NCI-H2081 treated with DMSO at 0.1 percent for 48 hours (cell line): ENCODE measurements around the gene TMEM238.
"Not testable (repeated sequence)": the region's sequence is repeated elsewhere in the genome, so short reads cannot be mapped to it uniquely, and the experiment has no call there.

Experiments
- DNase-seq: peaks from one replicate; lab custom pipeline; 2025; lab: John Stamatoyannopoulos, UW

TMEM238 gene

DNA sequence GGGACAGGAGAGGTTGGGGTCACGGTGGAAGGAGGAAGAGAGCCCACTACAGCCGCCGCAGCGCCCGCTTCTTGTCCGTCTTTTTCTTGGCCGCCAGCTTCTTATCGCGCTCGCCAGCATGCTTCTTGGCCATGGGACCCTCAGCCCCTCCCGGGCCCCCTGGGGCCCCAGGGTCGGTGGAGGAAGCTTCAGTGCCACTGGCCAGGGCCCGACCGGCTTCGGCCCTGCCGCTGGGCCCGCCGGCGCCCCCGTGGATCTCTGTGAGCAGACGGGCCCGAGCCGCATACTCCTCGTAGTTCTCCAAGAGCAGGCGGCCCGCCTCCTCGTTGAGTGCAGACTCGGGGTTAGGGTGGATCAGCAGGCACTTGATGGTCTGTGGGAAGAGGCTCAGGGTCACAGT lies 17.3 kb upstream of the TMEM238 start:
- DNase-seq, result not testable (repeated sequence)

DNA sequence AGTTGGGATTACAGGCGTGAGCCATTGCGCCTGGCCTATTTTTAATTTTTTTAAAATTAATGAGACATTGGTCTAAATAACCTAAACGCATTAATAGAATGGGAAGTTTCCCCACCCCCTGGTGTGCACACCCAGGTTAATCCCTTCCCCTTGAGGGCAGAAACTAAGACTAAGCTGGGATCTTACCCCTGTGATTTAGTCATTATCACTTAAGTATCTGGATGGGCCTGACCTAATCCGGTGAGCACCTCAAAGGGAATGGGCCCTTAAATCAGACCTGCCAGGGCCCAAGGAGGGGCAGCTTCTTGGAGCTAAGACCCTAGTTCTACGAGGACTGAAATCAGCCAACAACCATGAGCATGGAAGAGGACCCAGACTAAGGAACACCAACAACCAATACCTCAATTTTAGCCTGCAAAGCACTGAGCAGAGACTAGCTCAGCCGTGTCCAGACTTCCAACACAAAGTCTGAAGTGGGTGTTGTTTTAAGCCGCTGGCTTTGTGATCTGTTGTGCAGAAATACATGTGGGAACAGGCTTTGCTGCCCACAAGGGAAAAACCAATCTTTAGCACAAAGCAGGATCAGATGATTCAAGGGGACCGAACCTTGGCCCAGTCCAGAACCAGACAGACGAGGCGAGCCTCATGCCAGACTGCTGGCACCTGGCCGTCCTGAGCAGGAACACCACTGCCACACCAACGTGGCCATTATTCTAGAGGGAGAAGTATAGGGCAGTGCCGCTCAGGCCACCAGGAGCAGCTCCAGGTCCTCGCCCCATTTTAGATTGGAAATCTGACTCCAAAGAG lies 16.4 kb upstream of the TMEM238 start:
- DNase-seq, result no peak

DNA sequence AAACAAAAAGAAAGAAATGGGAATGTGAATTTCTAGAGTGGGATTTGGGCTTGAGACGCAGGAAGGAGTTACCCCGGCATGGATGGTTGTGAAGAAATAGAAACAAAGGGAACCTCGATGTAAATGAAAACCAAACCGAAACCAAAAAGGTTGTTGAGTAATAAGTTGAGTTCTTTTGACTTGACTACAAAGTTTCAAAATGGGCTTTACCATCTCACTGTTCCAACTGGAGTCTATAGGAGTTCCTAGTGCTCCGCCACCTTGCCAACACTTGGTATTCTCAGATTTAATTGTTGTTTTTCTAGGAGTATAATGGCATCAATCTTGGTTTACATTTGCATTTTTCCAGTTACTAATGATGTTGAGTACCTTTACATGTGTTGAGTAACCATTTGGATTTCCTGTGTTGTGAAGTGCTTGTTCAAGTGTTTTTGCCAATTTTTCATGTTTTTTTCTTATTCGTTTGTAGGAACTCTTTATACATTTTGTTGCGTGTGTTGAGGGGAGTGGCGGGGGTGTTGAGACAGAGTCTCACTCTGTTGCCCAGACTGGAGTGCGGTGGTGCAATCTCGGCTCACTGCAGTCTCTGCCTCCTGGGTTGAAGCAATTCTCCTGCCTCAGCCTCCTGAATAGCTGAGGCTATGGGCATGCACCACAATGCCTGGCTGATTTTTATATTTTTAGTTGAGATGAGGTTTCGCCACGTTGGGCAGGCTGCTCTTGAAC lies 14.3 kb upstream of the TMEM238 start:
- no peak for DNase-seq

DNA sequence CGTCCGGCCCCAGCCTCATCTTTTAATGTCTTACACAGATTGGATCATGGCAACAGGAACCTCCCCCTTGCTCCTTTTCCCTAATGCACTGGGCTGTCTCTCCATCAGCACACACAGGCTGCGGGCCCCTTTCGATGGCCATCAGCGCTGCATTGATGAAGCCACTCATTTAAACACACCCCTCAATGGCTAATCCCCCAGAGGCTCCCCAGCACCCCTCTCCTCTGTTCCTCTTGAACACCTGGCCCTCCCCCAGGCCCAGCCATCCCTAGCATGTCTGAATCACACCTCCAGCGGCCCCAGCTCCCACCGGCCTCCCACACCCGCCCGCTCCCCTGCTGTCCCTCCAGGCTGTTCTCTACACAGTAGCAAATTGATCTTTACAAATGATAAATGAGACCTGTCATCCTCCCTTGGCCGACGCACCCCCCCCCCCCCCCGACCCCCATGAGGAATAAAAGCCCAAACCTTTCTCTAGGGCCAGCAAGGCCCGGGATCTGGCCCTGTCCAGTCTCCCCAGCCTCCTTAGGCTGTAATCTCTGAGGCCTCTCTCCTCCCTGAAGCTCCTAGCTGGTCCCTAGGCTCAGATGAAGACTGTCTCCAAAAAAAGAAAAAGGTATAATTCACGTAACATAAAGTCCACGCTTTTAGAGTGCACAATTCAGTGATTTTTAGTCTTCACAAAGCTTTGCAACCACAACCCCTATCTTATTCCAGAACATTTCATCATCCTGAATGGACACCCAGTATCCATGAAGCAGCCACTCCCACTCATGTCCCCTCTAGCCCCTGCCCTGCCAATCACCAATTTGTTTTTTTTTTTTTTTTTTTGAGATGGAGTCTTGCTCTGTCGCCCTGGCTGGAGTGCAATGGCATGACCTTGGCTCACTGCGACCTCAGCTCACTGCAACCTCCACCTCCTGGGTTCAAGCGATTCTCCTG lies 9.0 kb upstream of the TMEM238 start:
- no peak for DNase-seq

DNA sequence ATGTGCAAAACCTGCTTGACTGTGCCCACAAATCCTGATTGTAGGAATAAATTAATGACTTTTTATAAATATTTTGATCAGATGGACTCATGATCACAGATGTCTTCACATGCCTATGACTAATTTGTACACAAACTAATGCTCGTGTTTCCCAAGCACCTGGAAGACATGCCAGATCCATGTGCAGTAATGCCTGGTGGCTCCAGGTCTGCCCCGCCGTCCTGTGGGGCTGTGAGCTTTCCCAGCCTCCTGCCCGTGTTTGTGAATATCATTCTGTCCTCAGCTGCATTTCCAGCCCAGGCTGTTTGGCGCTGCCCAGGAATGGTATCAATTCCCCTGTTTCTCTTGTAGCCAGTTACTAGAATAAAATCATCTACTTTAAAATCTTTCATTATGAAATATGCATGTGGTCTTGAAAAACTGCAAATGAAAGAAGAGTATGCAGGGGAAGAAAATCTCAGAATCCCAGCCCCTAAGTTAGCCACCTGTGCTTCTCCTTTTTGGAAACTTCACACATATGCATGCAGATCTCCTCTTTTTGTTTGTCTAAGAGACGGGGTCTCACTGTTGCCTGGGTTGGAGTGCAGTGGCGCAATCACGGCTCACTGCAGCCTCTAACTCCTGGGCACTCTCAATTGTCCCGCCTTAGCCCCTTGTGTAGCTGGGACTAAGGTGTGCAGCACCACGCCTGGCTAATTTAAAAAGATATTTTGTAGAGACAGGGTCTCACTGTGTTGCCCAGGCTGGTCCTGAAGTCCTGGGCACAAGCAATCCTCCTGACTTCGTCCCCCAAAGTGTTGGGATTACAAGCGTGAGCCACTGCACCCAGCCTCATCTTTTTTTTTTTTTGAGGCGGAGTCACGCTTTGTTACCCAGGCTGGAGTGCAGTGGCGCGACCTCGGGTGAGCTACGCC lies 7.9 kb upstream of the TMEM238 start:
- DNase-seq, result no peak

DNA sequence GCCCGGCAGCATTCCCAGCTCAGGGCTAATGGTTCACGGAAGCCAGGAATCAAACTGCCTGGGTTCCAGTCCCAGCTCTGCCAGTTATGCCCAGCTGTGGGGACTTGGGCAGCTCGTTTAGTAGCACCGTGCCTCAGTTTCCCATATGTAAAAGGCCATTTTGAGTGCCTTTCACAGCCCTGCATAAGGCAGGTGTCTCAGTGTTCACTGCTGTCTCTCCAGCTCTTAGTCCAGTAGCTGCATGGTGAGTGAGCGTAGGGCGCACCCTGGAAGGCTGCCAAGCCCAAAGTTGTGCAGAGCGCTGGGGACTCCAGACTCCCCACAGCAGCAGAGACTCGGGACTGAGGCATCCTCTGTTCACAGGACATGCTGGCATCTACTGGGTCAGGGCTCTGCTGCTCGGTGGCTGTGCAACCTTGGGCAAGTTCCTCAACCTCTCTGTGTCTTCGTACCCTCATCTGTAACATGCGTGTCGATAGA lies 7.1 kb upstream of the TMEM238 start:
- DNase-seq, result no peak

DNA sequence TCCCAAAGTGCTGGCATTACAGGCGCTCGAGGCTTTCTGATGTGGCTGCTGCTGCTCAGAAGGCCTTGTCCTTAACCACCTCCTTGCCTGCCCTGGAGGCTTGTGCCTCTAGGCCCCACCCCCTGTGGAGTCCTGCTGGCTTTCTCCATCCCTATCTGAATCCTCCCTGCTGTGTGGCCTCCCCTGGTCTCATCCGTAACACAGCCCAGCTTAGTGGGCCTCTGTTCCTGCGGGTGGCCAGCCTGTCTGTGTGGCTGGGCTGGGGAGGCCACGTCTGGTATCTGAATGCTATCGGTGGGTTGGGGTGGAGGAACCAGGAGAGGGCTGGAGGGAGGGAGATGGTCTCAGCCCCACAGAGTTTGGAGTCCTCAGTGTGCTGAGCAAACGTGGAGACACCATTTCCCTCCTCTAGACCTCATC lies 6.4 kb upstream of the TMEM238 start:
- no peak for DNase-seq

DNA sequence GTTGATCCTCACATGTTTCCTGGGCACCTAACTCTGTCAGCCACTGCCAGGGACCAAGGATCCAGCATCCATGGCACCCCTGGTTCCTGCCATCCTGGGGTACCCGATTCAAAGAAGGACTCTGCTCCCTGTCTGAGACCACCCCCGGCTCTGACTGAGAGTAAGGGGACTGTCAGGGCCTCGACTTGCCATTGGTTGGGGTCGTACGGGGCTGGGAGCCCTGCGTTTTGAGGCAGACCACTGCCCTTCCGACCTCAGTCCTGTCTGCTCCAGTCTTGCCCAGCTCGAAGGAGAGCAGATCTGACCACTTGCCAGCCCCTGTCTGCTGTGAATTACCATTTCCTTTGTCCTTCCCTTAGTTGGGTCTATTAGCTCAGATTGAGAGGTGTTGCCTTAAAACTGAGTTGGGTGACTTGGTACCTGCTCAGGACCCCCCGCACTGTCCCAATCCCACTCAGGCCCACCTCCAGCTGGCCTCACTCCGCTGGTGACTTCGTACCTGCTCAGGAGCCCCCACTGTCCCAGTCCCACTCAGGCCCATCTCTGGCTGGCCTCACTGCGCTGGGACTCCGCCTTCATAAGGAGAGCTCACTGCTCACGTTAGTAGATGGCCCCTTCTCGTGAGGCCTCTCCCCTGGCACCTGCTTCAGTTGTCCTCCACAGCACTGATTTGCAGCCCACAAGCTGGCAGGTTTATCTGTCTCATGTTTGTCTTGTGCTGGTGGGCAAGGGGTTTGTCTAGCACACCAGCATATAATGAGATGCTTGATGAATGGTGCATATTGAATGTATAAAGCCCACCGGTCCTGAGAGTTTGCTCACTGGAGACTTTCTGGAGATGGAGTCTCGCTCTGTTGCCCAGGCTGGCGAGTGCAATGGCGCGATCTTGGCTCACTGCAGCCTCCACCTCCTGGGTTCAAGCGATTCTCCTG lies 5.6 kb upstream of the TMEM238 start:
- DNase-seq, result no peak

DNA sequence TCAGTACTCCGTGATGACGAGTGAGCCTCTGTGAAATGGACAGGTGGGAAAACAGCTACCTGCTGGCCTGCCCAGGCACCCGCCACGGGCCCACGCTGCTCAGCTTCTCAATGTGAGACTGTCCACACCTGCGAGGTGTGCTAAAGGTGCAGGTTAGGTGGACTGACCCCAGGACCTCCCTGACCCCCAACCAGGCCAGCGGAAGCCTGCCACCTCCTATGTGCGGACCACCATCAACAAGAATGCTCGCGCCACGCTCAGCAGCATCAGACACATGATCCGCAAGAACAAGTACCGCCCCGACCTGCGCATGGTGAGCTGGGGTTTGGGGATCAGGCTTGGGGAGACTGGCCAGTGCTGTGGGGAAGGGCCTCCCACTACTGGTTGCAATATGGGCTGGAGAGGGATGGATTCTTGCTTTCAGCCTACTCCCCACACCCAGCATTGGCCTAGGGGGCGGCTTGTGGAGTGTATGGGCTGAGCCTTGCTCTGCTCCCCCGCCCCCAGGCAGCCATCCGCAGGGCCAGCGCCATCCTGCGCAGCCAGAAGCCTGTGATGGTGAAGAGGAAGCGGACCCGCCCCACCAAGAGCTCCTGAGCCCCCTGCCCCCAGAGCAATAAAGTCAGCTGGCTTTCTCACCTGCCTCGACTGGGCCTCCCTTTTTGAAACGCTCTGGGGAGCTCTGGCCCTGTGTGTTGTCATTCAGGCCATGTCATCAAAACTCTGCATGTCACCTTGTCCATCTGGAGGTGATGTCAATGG lies 3.8 kb upstream of the TMEM238 start:
- DNase-seq, result no peak

DNA sequence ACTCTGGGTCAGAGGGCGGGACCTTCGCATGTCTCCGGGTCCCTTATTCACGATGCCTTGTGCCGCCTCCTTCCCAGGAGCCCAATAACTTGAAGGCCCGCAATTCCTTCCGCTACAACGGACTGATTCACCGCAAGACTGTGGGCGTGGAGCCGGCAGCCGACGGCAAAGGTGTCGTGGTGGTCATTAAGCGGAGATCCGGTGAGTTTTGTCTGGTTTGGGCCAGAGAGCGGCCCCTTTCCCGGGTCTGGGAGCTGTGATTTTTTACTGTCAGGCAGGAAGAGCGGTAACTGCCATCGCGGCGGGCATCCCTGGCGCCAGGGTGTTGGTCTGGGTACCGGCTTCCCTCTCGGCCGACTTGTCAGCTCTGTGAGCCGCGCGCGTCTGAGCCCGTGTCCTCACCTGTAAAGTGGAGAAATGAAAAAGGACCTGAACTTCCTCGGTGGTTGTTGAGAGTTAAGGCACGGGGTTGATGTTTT lies 2.4 kb upstream of the TMEM238 start:
- DNase-seq, result no peak

DNA sequence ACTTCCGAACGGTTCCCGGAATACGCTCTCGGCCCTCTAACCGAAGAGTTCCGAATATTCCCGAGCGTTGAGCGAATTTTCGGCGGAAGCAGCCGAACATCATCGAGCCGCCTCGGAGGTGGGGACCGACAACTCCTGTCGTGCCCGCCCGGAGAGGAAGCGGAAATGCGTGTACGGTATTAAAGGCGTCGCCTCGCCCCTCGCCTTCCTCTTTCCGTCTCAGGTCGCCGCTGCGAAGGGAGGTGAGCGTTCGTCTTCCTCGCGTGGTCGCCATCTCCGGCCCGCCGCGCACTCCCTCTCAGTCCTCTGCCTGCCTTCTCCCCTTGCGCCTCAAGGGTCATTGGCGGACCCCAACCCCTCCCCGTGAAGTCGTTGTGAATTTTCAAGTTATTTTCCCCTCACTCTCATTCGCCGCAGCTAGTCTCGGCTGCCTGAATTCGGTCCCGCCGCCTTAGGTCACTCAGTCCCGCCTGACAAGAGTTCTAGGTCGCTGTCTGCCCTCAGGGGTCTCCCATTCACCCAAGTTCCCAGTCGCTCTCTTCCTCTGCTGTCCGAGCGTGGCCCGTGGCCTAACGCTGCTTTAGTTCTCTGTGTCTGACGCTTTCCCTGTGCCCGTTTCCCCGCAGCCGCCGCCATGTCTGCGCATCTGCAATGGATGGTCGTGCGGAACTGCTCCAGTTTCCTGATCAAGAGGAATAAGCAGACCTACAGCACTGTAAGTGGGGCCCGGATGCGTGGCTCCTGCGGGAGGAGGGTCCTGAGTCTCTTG lies 1.8 kb upstream of the TMEM238 start, which contains the start of gene RPL28:
Gene RPL28 (plus strand): TSS at position 209 of the 769 bp plus-strand sequence. CDS start 426 bp downstream, at position 635.
- DNase-seq, result peak; percentile 94

DNA sequence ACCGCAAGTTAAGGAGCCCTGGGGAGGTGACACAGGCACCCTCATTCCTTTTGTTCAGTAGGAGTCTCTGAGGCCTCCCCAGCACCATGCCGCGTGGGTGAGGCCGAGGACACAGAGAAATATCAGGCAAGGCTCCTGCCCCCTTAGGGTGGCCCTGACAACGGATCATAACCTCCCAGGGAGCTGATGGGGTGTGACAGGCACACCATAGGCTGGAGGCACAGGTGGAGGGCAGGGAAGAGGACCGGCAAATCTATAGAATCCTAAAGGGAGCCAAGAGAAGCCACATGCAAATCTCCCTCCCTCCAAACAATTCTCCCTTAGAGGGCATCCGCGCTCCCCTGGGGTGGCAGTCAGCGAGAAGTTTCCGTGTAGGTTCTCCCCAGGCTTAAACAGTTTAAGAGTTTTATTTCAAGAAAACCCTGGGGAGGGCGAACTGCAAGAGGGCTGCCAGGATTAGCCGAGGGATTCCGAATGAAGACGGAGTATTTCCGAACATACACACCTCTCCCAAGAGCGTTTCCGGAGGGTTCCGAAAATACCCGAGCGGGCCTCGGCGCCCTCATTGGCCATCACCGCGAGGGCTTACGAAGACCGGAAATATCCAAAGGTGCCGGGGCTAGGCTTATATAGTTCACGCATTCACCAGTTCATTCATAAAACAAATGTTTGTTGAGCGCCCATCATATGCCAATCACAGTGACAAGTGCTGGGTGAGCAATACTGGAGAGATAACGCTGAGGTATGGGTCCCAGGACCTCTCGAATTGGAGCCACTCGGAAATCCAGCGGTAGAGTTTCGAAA lies 1.0 kb upstream of the TMEM238 start:
- peak; percentile 92 for DNase-seq

DNA sequence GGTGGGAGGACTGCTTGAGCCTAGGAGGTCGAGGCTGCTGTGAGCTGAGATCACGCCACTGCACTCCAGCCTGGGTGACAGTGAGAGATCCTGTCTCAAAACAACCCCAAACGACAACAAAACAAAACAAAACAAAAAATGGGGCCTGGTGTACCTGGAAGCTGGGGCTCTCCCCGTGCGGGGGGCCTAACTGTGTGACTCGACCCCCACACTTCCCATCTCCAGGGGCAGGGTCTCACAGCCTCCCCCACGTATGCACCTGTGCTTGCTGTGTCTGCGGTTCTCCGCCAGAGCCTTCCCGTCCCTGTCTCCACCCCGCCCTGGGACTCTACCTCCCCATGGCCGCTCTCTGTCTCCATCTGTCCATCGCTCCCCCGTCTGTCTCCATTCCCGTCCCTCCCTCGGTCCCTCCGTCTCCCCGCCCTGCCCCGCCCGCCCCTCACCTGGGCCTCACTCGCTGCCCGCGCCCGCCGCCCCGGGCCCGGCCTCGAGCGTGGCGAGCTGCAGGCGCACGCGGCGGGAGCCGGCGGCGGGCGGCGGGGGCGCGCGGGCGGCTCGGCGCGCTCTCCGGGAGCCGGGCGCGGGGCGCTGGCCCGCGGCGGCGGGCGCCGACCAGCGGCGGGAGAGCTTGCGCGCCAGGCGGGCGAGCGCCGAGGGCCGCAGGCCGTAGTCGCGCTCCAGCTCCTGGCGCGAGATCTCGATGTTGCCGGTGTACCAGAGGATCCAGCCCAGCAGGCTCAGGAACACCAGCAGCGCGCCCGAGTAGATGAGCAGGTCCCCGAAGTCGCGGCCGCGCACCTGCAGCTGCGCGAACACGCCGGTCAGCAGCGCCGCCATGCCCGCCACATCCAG lies 587 bp downstream of the TMEM238 start:
- no peak for DNase-seq

DNA sequence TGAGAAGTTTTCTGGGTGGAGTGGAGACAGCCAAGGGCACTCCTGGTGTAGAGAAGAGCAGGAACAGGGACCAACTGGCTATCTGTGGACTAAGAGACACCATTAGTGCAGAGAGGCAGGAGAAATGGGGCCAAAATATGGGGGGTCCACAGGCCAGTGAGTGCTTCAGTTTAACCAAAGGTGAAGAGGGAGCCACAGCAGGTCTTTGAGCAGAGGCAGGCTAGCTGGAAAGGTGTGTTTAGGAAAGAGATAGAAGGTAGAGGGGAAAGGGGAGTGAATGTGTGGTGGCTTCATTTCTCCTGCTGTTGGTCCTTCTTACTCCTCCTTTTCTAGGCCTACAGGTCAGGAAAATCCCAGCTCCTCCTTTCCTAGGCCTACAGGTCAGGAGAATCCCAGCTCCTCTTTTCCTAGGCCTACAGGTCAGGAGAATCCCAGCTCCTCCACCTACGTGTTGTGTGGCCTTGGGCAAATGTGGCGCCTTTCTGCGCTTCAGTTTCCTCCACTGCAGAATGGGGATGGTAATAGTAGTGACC lies 1.5 kb downstream of the TMEM238 start:
- no peak for DNase-seq

DNA sequence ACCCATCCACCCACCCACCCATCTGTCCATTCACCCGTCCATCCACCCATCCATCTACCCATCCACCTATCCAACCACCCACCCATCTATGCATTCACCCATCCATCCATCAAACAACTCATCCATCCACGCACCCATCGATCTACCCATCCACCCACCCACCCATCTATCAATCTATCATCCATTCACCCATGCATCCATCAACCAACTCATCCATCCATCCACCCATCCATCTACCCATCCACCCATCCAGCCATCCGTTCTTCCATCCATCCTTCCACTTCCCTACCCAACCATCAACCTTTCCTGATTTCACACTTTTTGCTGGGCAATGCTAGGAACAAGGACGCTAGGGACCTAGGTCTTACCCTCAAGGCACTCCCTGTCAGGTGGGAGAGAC lies 2.1 kb downstream of the TMEM238 start:
- DNase-seq, result no peak

DNA sequence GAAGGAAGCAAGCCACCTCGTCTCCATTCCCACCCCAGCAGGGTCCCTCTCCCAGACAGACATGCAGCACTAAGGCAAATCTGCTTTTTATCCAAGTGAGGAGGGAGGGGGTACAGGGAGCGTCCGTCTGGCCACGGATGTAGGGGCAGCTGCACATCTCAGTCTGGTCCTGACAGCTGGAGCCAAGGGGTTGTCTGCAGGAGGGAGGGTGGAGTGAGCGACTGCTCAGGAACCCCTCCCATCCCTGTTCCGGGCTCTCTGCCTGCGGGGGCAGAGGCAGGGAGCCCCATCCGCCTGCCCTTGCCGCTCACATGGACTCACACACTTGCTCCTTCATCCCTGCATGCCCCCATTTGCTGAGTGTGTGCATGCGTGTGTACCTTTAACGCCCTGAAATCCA lies 4.9 kb downstream of the TMEM238 start:
- DNase-seq, result no peak
